Medulla oblongata (tissue), 1 donor: ENCODE data around the gene SDK2.

Experiments used
- DNase-seq: peaks from one replicate; pipeline ENCODE4 v3.0.0-alpha.2; 2015; ENCODE audit errors: extremely low spot score

The SDK2 gene

GRCh38 chr17:73301369-73301768 lies 342.9 kb downstream of the SDK2 start:
- no peak for DNase-seq

- DNase-seq, result no peak
Observed at GRCh38 chr17:73300392-73300791, 343.9 kb downstream of the SDK2 start.

GRCh38 chr17:73297934-73298861 lies 346.0 kb downstream of the SDK2 start:
- DNase-seq, result no peak

DNA sequence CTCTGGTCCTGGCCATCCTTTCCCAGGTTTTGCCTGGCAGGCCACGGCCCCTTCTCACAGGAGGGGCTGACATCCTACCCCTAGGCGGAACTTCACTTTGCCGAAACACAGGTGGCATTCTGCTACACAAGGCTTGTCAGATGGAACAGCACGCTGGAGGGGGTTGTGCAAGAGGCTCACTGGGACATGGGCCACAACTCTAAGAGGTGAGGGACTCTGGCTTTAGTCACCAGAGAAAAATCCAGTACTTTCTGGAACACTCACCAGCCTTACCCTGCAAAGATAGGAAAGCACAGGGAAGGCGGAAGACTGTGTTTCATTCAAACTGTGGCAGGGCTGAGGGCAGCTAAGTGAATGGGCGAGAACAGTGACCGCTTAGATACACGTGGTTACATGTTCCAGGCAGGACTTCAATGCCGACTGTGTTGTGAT lies 350.7 kb downstream of the SDK2 start:
- DNase-seq, result peak; percentile 62

DNA sequence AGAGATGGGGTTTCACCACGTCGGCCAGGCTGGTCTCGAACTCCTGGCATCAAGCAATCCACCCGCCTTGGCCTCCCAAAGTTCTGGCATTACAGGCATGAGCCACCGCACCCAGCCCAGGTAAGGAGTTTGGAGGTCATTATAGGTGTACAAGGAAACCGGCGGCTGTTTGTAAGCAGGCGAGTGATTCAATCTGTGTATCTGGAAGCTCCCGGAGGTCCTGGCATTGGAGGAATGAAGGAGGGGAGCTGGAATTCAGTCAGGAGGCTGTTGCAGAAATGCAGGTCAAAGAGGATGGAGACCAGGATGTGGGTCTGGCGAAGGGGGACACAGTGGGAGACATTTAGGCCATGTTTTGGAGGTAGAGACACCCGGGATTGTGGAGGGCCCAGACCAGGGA lies 351.2 kb downstream of the SDK2 start:
- no peak for DNase-seq

DNA sequence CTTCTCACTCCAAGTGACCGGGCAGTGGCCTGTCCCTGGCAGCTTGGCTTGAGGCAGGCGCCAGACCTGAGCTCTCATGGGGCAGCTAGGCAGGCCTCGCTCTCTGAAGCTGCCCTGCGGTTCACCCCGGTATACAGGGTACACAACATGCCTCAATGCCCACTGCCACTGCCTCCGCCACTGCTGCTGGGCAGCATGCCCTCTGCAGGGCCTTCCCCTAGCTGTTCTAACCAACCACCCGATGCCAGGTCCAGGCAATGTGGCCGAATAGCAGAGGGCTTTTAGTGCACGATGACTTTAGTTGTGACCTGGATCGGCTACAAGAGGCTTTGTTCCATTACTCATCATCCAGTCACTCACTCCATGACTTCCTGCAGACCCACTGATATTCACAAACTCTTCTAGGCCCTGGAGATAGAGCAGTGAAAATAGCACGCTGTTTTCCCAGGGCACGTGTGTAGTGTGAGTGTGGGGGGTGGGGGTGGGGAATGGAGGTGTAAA lies 352.2 kb downstream of the SDK2 start:
- DNase-seq, result peak; percentile 57

GRCh38 chr17:73291260-73291801 lies 352.9 kb downstream of the SDK2 start:
- DNase-seq, result peak; percentile 33

- DNase-seq, result no peak
Observed at GRCh38 chr17:73290399-73291259, 353.6 kb downstream of the SDK2 start.

DNA sequence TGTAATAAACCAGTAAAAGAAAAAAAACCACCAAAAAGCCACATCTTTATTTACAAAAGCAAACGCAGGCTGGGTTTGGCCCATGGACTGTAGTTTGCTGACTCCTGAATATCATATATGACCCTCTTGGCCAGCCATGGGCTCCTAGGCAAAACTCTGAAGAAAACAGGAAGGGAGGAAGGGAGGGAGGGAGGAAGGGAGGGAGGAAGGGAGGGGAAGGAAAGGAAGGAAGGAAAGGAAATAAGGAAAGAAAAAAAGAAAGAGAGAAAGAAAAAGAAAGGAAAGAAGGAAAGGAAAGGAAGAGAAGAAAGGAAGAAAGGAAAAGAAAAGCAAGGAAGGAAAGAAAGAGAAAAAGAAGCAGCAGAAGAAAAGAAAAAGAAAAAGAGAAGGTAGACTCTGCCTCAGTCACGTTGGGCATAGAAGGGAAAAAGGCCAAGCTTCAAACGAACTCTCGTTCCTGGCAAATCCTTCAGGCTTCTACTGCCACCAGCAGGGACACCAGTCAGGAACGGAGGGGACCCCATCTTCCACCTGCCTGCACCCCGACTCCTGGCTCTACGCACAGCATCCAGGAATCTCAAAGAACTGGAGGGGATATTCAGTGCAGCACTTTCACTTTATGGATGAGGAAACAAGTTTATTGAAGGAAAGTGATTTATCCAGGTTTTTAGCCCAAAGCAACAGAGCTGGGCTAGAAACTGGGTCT lies 354.5 kb downstream of the SDK2 start:
- DNase-seq, result no peak

GRCh38 chr17:73288534-73289302 lies 355.5 kb downstream of the SDK2 start:
- no peak for DNase-seq

DNA sequence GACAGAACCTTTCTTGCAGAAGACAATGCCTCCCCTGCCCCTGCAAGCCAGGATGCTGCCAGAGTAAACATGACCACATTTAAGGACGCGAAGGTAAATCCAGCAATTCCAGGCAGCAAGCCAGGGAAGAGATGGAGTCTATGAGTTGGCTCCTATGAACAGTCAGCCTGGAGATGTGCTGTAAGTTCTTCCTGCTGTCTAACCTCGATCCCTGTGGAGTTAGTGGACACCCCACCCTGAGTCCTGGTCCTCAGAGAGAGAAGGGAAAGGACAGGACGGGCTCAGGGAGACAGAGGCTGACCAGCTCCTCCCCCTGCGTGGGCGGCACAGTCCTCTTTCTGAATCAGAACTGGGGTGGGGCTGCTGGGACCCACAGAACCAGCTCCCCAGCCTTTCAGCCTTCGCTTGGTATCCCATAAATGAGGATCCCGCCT lies 357.4 kb downstream of the SDK2 start:
- no peak for DNase-seq

DNA sequence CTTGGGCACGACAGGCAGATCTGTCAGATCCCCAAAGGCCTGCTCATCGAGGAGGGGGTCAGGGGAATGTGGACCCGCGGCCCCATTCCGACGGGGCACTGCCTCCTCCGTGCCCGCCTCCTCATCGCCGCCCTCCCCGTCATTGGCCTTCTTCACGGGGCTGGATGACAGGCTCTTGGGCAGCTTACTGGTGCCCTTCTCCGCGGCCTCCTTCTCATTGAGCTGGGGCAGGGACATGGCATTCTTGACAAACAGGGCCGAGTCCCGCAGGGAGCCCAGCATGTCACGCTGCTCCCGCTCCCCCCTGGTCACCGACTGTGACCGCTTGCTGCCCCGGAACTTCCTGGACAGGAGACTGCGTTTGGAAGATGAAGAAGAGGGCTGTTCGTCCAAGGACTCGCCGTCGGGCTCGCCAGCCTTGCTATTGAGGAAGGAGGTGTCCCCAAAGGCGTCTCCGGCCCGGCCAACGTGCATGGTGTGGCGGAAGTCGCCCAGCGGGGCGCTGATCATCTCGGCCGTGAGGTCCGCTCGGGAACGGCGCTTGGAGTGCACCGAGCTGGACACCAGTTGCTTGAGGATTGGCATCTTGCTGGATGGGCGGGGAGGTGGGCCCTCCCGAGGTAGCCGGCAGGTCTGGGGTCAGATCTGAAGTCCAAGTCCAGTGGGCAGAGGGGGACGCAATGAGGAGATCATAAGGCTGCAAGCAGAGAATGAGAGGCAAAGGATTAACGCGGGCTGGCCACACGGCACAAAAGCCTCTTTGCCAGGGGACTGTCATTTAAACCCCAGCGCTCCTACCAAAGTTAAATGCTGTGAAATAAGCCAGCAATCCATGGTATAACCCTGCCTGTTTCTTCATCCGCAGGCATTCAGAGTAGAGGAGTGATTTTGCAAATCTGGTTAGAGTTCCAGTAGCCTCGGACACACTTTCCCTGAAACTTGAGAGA lies 358.1 kb downstream of the SDK2 start:
- no peak for DNase-seq

GRCh38 chr17:73285603-73285908 lies 358.7 kb downstream of the SDK2 start:
- no peak for DNase-seq

- no peak for DNase-seq
Observed at GRCh38 chr17:73284906-73285602, 359.2 kb downstream of the SDK2 start.
